Mucosa of stomach (tissue), 1 donor: ENCODE data around the gene GMPR.

Source experiments
- H3K27me3 ChIP-seq: one replicate; pipeline ENCODE4 v1.7.0; 2013; ENCODE audit warnings: mild to moderate bottlenecking, low read length; ENCODE audit not compliant: control insufficient read depth, insufficient read depth
- H3K36me3 ChIP-seq: one replicate; pipeline ENCODE4 v1.7.0; 2013; ENCODE audit warnings: low read length; ENCODE audit not compliant: control insufficient read depth, insufficient read depth
- H3K4me1 ChIP-seq: one replicate; pipeline ENCODE4 v1.7.0; 2013; ENCODE audit warnings: mild to moderate bottlenecking, low read length; ENCODE audit not compliant: control insufficient read depth, insufficient read depth
- H3K4me3 ChIP-seq: one replicate; pipeline ENCODE4 v1.7.0; 2013; ENCODE audit warnings: low read length
- H3K9ac ChIP-seq: one replicate; pipeline ENCODE4 v1.7.0; 2013; ENCODE audit warnings: mild to moderate bottlenecking, low read length, moderate library complexity
- H3K9me3 ChIP-seq: one replicate; pipeline ENCODE4 v1.7.0; 2013; ENCODE audit warnings: mild to moderate bottlenecking, low read length, moderate library complexity; ENCODE audit not compliant: control insufficient read depth
- donor health status: Pancreatic carcinoma.

The GMPR gene

DNA sequence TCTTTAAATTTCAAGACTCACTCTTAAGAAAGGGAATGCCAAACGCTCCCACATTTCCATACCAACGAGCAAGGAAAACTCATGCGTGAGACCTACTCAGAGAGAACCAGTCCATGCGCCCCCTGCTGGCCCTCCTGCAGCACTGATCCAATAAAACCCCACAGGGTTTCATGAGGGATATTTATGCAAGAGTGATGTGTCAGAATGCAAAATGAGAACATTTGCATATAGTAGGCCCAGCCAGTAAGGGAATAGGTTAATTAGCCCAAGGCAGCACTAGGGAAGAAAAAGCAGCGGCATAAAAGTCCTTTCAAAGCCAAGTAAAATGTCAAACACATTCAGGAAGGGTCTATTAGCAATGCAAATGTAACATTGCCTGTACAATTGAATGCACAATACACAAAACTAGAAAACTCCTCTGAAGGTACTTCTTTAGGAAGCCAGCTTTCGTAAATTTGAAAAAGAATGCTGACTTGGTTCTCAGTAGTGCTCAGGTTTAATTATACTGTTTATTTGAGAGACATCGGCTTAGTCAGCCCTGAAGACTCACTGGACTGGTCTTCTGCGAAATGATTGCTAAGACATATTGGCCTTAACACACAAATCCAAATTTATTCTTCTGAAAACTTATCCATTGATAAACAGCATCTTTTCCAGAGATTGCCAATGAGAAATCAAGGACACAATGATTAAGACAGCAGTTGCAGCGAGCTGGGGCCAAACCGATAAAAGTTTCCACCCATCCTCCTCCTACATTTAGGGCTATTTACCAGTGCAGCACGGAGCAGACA, 93.2 kb downstream of the GMPR start:
- Histone ChIP-seq H3K4me3 (no peak overlapping the region), H3K27me3 (no peaks in the 10 kb centered on the region), H3K4me1 (peaks cover 16% of the 10 kb centered on the region), H3K9me3 (no peaks in the 10 kb centered on the region), H3K36me3 (no peaks in the 10 kb centered on the region), H3K9ac (no peak overlapping the region)

DNA sequence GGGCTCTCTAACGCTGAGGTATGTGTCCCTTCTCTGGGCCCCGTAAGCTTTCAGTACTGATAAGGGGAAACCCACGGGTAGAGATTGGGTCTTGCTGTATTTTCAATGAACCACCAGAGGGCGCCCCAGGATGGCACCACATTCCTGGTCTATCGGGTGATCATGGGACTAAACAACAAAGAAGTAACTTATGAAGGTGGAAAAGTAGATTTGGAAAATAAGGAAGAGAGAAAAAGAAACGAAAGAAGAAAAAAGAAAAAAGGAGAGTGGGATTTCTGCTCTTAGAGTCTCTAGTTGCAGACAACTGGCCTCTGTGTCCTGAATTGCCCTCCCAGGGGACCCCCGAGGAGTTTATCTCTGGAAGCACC, 93.8 kb downstream of the GMPR start:
- H3K27me3 ChIP-seq: no peaks in the 10 kb centered on the region
- no peak overlapping the region for H3K9ac ChIP-seq
- H3K4me3 ChIP-seq: no peak overlapping the region
- no peaks in the 10 kb centered on the region for H3K9me3 ChIP-seq
- H3K36me3 ChIP-seq: no peaks in the 10 kb centered on the region
- peaks cover 16% of the 10 kb centered on the region for H3K4me1 ChIP-seq

DNA sequence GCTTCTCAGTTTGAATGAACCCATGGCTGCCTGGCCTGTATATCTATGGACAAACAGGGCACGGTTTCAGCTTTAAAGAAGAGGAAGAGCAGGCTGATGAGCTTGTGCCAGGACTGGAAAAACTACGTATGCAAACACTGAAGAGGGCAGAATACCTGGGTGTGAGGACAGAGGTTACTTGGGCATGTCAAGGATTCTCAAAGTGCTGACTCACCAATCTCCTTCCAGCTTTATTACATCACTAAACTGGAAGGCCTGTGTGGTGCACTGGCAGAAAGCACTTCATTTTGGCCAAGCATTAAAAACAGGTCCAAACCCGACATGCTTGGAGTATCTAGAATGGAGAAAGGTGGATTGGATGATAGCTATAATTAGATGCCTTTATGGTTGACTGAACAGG, 95.2 kb downstream of the GMPR start:
- H3K36me3 ChIP-seq: no peaks in the 10 kb centered on the region
- peaks cover 16% of the 10 kb centered on the region for H3K4me1 ChIP-seq
- H3K4me3 ChIP-seq: no peak overlapping the region
- no peaks in the 10 kb centered on the region for H3K27me3 ChIP-seq
- H3K9me3 ChIP-seq: no peaks in the 10 kb centered on the region
- no peak overlapping the region for H3K9ac ChIP-seq

DNA sequence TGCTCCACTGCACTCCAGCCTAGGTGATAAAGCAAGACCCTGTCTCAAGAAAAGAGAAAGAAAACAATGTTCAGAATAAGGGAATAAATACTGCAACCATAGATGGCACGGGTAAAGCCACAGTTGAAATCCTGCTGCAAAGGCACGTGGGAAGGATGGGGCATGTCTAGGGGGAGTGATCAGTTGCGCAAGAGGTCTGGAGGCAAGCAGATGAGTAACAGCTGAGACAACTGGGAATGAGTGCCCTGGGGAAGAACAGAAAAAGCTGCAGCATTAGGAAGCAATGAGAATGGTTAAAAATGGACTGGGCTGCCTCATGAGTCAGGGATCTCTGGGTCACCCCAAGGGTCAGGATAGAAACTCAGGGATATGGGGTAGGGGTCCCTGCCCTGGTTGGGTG, 96.3 kb downstream of the GMPR start:
- no peaks in the 10 kb centered on the region for H3K27me3 ChIP-seq
- peaks cover 16% of the 10 kb centered on the region for H3K4me1 ChIP-seq
- H3K9ac ChIP-seq: no peak overlapping the region

DNA sequence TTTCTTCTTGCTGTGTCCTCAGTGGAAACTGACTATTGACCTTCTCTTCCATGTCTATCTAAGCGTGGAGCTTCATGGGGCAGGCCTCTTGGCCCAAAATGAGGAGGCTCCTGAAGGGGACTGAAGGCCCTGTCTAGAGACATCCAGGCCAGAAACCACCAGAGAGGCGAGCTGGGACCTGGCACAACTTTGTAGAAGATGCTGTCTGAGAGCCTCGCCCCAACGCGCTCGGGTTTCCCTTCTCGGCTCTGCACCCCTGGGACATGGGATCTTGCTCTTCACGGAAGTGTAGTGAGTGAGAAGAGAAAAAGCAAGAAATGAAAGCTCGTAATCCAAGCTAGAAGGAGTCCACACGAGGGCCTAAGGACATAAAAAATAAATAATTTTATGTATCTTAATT, 96.8 kb downstream of the GMPR start:
- H3K36me3 ChIP-seq: no peaks in the 10 kb centered on the region
- H3K9ac ChIP-seq: no peak overlapping the region
- H3K4me3 ChIP-seq: no peak overlapping the region
- H3K4me1 ChIP-seq: peaks cover 16% of the 10 kb centered on the region
- no peaks in the 10 kb centered on the region for H3K27me3 ChIP-seq
- H3K9me3 ChIP-seq: no peaks in the 10 kb centered on the region

More for the DNA sequence above, 96.3 kb downstream of the GMPR start:
- no peaks in the 10 kb centered on the region for H3K9me3 ChIP-seq
- no peaks in the 10 kb centered on the region for H3K36me3 ChIP-seq
- H3K4me3 ChIP-seq: no peak overlapping the region

DNA sequence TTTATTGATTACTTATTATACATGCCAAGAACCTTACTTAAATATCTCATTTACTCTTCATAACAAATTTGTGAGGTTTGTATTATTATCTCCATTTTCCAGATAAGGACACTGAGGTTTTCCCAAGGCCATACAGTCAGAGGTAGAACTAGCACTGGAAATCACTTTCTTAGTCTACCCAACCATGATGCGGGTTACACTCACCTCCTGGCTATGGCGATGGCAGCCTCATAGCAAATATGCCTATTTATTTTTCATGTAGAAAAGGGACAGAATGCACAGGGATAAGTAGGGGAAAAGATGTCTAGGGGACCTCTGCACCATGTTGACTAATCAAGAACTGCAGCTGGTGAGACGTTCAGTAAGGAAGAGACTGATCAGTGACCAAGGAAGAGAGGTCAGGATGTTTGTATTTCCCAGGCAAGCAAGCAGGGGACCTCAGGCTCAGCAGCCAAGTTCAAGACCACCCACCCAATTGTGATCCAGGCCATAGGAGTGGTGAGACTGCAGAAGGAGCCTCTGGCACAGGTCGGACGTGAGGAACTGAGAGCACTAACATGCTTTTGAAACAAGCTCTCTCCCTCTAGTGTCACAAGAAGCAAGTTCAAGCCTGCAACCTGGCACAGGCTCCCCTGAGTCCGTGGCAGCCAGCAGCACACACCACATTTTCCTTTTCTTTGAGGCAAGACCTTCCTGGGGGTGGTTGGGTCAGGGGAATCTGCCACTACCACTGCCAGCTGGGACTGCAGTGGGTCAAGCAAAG, 97.8 kb downstream of the GMPR start:
- Histone ChIP-seq H3K9me3 (no peaks in the 10 kb centered on the region), H3K9ac (no peak overlapping the region), H3K4me1 (peaks cover 16% of the 10 kb centered on the region), H3K4me3 (no peak overlapping the region), H3K27me3 (no peaks in the 10 kb centered on the region), H3K36me3 (no peaks in the 10 kb centered on the region)

DNA sequence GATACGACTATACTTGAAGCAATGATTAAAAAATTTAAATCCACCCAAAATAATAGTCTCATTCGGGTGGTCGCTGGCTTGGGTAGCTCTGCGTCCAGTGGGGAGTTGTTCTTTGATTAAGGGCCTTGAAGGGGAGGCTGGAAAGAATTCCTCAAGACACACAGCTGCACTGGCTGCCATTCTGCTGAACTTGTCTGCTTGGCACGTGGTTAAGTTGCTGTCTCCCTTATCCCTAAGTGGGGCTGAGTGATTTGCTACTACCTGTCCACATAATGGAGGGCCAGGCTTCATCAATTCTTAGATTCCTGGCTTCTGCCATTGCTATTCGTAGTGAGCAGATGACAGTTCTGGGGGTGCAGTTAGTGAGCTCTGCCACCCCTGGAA, 98.5 kb downstream of the GMPR start:
- no peak overlapping the region for H3K9ac ChIP-seq
- no peaks in the 10 kb centered on the region for H3K27me3 ChIP-seq
- H3K9me3 ChIP-seq: no peaks in the 10 kb centered on the region
- no peak overlapping the region for H3K4me3 ChIP-seq
- no peaks in the 10 kb centered on the region for H3K36me3 ChIP-seq
- H3K4me1 ChIP-seq: peaks cover 10% of the 10 kb centered on the region

DNA sequence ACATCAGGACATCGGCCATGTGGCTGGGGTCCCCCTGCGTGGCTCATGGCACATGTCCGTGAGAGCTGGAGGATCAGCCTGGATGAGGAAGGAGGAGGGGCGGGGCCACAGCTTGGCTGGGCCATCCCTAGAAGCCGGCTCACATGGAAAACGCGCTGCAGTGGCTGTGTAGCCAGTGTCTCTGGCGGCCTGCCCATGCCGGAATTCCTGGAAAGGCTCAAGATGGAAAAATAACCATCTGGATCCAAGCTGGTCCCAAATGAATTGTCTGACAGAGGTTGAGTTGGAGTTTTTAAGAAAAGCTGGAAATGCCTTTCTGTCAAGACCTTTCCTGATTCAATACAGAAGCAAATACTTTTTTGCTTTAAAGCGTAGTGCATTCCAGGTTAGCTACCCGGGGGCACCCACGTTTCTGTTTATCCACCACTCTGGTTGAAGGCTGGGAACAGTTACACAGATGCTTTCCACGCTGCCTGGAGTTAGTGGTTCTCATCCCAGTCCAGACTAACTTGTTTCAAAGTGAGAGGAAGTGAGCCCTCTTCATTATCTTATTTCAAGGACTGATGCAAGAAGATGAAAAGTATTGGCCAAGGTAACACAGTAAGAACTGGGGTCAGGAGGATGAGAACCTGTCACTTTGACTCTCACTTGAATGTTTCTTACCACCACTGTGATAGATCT, 99.0 kb downstream of the GMPR start:
- no peaks in the 10 kb centered on the region for H3K9me3 ChIP-seq
- H3K4me1 ChIP-seq: peaks cover 5% of the 10 kb centered on the region
- H3K4me3 ChIP-seq: no peak overlapping the region
- H3K36me3 ChIP-seq: no peaks in the 10 kb centered on the region
- H3K27me3 ChIP-seq: no peaks in the 10 kb centered on the region
- H3K9ac ChIP-seq: no peak overlapping the region

DNA sequence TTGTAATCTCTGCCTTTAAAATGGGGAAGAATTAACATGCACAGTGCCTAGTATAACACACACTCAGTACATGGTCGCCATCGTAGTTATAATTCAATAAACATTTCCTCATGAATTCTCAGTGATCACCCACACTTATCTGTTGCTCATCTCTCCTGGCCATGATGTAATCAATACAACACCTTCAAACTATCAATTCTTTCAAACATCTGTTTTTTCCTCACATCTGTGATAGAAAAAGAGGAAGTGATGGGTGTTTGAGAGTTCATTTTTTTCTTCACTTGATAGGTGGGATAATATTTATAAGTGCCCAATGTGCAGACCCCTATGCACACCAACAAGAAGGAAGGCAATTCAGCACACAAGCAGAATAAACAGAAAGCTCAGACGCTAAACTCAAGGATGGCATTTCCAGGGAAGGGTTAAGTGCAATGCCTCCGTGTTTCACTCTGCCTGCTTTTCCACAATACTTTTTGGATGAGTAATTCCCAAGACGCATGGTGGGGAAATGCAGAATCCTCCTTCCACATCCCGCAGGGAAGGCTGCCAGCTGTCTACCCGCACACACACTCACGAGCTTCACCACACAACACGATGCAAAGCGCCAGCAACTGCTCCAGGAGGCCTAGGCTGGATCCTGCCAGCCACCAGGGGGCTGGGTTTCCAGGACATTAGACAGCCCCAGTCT, 100.3 kb downstream of the GMPR start:
- H3K27me3 ChIP-seq: no peaks in the 10 kb centered on the region
- no peaks in the 10 kb centered on the region for H3K36me3 ChIP-seq
- H3K9ac ChIP-seq: no peak overlapping the region
- peaks cover 4% of the 10 kb centered on the region for H3K4me1 ChIP-seq
- no peak overlapping the region for H3K4me3 ChIP-seq
- H3K9me3 ChIP-seq: no peaks in the 10 kb centered on the region

DNA sequence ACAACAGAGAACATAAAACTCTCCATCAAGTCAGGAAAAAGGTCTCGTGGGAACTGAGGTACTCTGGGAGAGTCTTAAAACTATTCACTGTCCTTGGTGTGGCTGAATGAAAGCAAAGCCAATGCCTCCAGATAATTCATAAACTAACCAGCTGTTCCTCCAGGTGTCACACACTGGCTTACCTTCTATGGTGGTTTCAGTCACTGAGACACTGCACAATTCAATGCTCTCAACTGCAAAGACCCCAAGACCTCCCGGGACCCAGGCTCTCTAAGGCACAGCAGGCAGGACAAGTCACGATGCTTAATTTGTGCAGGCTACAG, 100.8 kb downstream of the GMPR start:
- peaks cover 4% of the 10 kb centered on the region for H3K4me1 ChIP-seq
- H3K27me3 ChIP-seq: no peaks in the 10 kb centered on the region
- no peak overlapping the region for H3K9ac ChIP-seq
- no peaks in the 10 kb centered on the region for H3K36me3 ChIP-seq
- no peaks in the 10 kb centered on the region for H3K9me3 ChIP-seq
- no peak overlapping the region for H3K4me3 ChIP-seq

DNA sequence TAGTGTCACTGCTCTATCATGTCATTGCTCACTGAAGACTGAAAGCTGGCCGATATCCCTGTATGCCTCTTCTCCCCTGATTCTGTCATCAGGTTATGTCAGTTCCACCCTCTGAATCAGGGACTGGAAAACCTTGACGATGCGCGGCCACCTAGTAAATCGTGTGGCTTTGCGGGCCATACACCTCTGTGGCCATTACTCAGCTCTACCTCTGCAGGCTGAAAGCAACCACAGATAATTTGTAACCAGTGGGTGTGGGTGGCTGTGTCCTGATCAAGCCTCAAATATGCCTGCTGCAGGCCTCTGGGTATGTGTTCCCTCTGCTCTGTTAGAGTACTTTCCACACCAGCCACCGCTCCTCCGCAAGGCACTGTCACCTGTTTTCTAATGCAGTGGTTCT, 105.2 kb downstream of the GMPR start:
- Histone ChIP-seq H3K36me3 (no peaks in the 10 kb centered on the region), H3K27me3 (no peaks in the 10 kb centered on the region), H3K9ac (no peak overlapping the region), H3K9me3 (no peaks in the 10 kb centered on the region), H3K4me1 (peaks cover 5% of the 10 kb centered on the region), H3K4me3 (no peak overlapping the region)

DNA sequence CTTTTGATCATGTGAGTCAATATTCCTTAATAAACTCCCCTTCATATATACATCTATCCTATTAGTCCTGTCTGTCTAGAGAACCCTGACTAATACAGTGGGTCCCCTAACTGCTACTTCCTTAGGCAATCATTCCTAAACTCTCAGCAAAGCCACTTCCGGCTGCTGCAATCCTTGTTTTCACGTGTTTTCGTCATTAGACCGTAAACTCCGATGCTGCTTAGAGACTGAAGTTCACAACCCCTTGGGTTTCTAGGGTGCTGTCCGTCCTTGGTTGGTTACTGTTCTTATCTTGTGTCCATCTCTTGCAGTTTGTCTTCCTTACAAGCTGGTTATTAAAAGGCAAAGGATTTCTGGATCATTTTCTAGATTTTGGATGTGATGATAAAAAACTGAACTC, 106.4 kb downstream of the GMPR start:
- H3K9me3 ChIP-seq: no peaks in the 10 kb centered on the region
- H3K4me3 ChIP-seq: no peak overlapping the region
- peaks cover 5% of the 10 kb centered on the region for H3K4me1 ChIP-seq
- no peak overlapping the region for H3K9ac ChIP-seq
- no peaks in the 10 kb centered on the region for H3K27me3 ChIP-seq
- H3K36me3 ChIP-seq: no peaks in the 10 kb centered on the region
